SIG-M5 (cell line): Measurements from ENCODE around the gene AMHR2.

Source experiments
- DNase-seq: peaks from one replicate; lab custom pipeline; 2025; lab: John Stamatoyannopoulos, UW

Gene AMHR2

DNA sequence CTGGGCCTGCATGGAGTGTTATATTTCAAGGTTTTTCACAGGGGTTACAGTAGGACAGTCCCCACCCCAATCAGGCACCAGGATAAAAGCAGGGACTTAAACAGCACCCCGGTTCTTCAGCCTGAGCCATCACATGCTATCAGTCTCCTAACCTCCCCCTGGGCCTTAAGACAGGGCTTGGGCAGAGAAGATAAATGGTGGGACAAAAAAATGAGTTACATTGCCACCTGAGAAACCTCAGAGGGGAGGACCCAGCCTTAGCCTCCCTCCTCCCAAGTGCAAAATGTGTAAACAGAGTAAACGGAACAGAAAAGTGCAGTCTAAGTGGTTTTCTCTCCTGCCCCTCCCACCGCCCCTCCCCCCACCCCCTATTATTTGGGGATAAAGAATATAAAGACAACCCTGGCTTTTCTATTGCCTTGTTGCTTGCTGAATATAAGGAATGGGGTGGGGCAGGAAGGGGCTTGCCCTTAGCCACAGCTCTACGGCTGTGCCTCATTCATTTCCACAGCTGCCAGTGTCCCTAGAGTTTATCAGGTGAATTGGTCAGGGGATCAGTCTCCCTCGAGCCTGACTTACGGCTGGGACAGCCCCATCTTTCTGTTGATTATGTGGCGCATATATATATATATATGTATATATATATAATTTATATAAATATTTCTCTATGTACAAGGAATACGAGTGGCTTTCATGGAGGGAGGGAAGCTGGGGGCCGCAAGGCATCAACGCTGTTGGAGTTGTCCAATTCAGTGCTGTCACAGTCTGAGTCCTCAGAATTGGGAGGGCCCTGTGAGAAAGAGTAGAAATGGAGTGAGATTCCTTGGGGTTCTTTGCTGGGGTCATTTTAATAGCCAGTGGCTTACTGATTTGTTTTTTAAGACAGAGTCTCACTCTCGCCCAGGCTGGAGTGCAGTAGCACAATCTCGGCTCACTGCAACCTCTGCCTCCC, 57.1 kb downstream of the AMHR2 start:
- DNase-seq: no peak
